Muscle of back (tissue), 11 donors: ENCODE measurements around the gene PYGB. TPM values are rescaled to one million over a fixed set of nuclear protein-coding genes. Genes with fewer than 3 reads are reported as not detected.
"Not testable (repeated sequence)": the region's sequence is repeated elsewhere in the genome, so short reads cannot be mapped to it uniquely, and the experiment has no call there.

Source experiments
- DNase-seq, 3 donors: peaks; one replicate each; pipeline versions ENCODE4 v3.0.0 to v3.0.0-alpha.2; 2013
- polyA plus RNA-seq, 10 donors: library from polyadenylated mRNA; unstranded; fragments of 120-200 nt; gene quantifications; one replicate each; pipeline ENCODE4 v1.2.1, GENCODE V29; 2013; ENCODE audit not compliant: insufficient read length in 10 of 10

Gene PYGB
- polyA plus RNA-seq, 10 donors = 20.2 to 27.8 (median 23.7) TPM

GRCh38 chr20:25327521-25328235, 79.8 kb downstream of the PYGB start:
- DNase-seq = no peak

GRCh38 chr20:25328954-25329498, 81.1 kb downstream of the PYGB start:
- no peak for DNase-seq

- DNase-seq = not testable (repeated sequence)
Measured at GRCh38 chr20:25334972-25335371, 87.1 kb downstream of the PYGB start.

- DNase-seq = no peak
Measured at GRCh38 chr20:25336561-25337422, 88.9 kb downstream of the PYGB start.

GRCh38 chr20:25338112-25339023, 90.5 kb downstream of the PYGB start:
- DNase-seq = no peak

GRCh38 chr20:25339608-25340007, 91.7 kb downstream of the PYGB start:
- DNase-seq = no peak

- no peak for DNase-seq
Measured at GRCh38 chr20:25340380-25340779, 92.5 kb downstream of the PYGB start.

GRCh38 chr20:25341716-25342680, 94.1 kb downstream of the PYGB start:
- no peak for DNase-seq

- DNase-seq = no peak
Measured at GRCh38 chr20:25344634-25345033, 96.7 kb downstream of the PYGB start.

GRCh38 chr20:25345721-25346120, 97.8 kb downstream of the PYGB start:
- DNase-seq = no peak

GRCh38 chr20:25346349-25346748, 98.5 kb downstream of the PYGB start:
- DNase-seq = no peak

Other genes starting within 250 kb of the PYGB start
- gene ACSS1, start 189.9 kb upstream of the PYGB start, polyA plus RNA-seq = 10 to 100 TPM; 16.3 to 30.2 (median 18.9) TPM
- gene VSX1, start 165.9 kb upstream of the PYGB start, polyA plus RNA-seq = under 1 TPM in 1 of 10 donors, not detected in 9; 0.12 TPM
- 10 to 100 TPM; 26.3 to 42.5 (median 33.8) TPM for gene ENTPD6, start 52.4 kb upstream of the PYGB start, polyA plus RNA-seq
- gene ABHD12, start 142.8 kb downstream of the PYGB start, polyA plus RNA-seq = 10 to 100 TPM; 13.7 to 22.4 (median 17.6) TPM
- gene GINS1, start 159.6 kb downstream of the PYGB start, polyA plus RNA-seq = 10 to 100 TPM in 1 of 10 donors, 1 to 10 TPM in 9; 4.9 to 13.5 (median 7.5) TPM